GM12865 (cell line): ENCODE measurements around the gene LTB.
"Not testable (repeated sequence)": the region's sequence is repeated elsewhere in the genome, so short reads cannot be mapped to it uniquely, and the experiment has no call there.

Experiments
- DNase-seq: peaks from one replicate; pipeline ENCODE4 v3.0.0; 2010; ENCODE audit warnings: low read depth
- H3K4me3 ChIP-seq: 2 replicates; pipeline ENCODE4 v1.5.1; 2011; ENCODE audit warnings: mild to moderate bottlenecking, low read depth, low read length, control low read depth
- TF ChIP-seq, protein P1 (sequence below): IDR thresholded peaks from 2 replicates; pipeline ENCODE4 v1.5.1; 2011; ENCODE audit warnings: low read length, control low read depth, low read depth, inconsistent platforms; ENCODE audit not compliant: insufficient read depth; ENCODE audit errors: missing control alignments

The LTB gene

DNA sequence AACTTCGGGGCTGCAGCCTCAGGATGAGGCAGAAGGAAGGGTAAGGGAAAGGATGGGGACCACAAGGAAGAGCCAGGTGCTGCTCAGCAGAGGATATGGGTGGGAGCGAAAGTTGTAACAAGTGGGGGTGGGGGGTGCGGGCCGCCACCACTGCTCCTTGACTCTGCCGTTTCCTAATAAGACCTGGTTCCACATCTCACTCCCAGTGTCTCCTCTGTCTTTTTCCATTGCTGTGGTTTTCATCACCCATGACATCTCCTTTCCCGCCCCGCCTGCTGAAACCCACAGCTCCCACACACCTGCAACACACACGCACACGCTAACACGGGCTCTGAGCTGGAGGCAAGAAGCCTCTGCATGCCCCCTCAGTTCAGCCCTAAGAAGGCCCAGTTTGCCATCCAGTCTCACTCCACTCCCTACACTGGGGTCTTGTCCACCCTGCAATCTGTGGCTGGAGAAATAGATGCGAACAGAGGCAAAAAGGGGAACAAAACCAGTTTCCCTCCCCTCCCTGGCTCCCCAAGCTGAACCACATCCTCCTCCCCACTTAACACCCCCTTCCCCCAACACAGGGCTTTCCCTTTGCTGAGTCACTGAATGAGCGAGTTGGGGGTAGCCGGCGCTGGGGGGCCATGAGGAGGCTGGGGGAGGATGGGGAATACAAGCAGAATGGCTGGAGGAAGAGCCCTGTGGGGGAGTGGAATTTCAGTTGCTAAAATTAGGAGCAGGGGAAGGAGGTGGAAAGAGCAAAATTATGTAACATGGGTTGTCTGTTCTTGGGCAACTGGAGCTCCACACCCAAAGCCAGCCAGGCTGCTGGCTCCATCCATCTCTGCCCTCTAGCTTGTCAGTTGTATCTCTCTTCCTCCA is 23.4 kb downstream of the LTB start:
- TF ChIP-seq, protein P1, sequence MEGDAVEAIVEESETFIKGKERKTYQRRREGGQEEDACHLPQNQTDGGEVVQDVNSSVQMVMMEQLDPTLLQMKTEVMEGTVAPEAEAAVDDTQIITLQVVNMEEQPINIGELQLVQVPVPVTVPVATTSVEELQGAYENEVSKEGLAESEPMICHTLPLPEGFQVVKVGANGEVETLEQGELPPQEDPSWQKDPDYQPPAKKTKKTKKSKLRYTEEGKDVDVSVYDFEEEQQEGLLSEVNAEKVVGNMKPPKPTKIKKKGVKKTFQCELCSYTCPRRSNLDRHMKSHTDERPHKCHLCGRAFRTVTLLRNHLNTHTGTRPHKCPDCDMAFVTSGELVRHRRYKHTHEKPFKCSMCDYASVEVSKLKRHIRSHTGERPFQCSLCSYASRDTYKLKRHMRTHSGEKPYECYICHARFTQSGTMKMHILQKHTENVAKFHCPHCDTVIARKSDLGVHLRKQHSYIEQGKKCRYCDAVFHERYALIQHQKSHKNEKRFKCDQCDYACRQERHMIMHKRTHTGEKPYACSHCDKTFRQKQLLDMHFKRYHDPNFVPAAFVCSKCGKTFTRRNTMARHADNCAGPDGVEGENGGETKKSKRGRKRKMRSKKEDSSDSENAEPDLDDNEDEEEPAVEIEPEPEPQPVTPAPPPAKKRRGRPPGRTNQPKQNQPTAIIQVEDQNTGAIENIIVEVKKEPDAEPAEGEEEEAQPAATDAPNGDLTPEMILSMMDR = no peak
- DNase-seq = peak; percentile 91
- peak overlapping the region; percentile 58 for H3K4me3 ChIP-seq

GRCh38 chr6:31558318-31558625 is 24.0 kb downstream of the LTB start:
- TF ChIP-seq, protein P1 = no peak
- H3K4me3 ChIP-seq = peak overlapping the region; percentile 58
- no peak for DNase-seq

- H3K4me3 ChIP-seq = peak overlapping the region; percentile 58
- TF ChIP-seq, protein P1 = no peak
Observed at GRCh38 chr6:31557443-31558317, 24.5 kb downstream of the LTB start.

GRCh38 chr6:31556307-31556706 is 25.9 kb downstream of the LTB start:
- TF ChIP-seq, protein P1 = no peak
- peak overlapping the region; percentile 9 for H3K4me3 ChIP-seq
- DNase-seq = peak; percentile 55

More at GRCh38 chr6:31557443-31558317, 24.5 kb downstream of the LTB start:
- peak; percentile 43 for DNase-seq

DNA sequence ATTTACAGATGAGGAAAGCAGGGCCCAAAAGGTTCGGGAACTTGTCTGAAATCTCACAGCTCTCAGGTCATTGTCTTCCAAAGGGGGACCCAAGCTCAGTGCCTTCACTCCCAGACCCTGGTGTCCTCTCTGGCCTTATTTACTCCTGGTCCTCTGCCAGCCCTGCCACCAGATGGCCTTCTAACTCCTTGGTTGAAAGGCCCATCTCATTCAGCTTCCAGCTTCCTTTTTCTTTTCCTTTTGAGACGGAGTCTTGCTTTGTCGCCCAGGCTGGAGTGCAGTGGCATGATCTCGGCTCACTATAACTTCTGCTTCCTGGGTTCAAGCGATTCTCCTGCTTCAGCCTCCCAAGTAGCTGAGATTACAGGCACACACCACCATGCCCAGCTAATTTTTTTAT is 30.9 kb downstream of the LTB start:
- TF ChIP-seq, protein P1 = peak; percentile 78
- DNase-seq = peak; percentile 88
- H3K4me3 ChIP-seq = not testable (repeated sequence)

DNA sequence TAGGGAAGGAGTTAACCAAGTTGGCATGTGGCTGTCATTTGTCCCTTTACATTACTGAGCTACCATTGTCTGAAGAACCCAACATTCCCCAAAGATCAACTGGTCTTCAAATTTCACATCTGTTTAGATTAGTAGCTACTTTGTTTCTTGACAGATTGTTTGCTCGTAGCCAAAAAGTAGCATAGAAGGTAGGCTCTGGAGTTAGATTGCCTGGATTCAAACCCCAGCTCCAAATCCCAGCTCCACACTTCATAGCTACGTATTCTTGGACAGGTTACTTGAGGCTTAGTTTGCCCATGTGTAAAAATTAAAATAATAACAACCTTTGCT is 33.7 kb downstream of the LTB start:
- DNase-seq = no peak
- TF ChIP-seq, protein P1 = no peak
- no peak overlapping the region for H3K4me3 ChIP-seq
